ENCODE results near the gene GMIP. TPM values are rescaled to one million over a fixed set of nuclear protein-coding genes. Genes with fewer than 3 reads are reported as not detected.

Gene GMIP
- total RNA-seq, 1 experiment from 2014 or later: 12.7 TPM

DNA sequence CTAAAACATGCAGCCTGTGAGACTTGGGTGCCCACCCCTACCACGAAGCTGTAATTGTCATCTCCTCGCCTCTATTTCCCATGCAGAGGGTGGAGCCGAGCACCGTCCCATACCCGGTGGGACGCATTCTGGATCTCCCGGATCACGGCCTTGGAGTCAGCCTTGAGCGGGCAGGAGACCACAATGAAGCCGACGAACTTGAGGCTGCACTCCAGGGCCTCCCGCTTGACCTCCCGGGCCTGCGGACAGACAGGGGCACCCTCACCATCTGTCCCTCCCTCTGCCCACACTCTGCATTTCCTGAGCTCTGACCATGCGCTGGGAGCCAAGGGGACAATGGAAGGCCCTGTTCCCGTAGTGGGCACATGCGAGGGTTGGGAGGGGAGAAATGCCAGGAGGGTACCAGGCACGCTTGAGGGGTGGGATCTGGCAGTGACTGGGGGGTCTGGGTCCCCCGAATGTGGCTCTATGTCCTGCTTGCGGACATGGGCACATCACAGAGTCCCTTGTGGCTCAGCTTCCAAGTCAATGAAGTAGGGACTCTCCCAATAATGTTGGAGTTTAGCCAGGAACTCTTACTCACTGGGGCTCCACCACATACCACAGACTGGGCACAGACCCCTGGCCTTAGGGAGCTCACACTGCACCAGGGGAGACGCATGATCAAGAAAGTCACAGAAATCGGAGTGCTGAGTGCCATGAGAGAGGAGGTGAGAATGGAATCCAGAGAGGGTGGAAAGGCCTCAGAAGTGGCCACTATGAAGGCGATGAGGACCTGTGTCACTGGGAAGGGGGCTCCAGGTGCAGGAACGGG is 9.2 kb upstream of the GMIP start:
- Histone ChIP-seq H3T11ph (ENCODE audit: low read length) (no peak overlapping the region), H3K9me3 (ENCODE audit: control insufficient read depth, low read depth, low read length) (no peaks in the 10 kb centered on the region), H3K9ac (ENCODE audit: extremely low read depth, insufficient read length, low read length) (no peak overlapping the region), H4K5ac (ENCODE audit: insufficient read length, low read depth, low read length) (no peak overlapping the region), H3K4me1 (ENCODE audit: insufficient read depth, low read length) (no peaks in the 10 kb centered on the region), H3K56ac (ENCODE audit: insufficient read length, low read depth, low read length) (no peak overlapping the region), H3K27me3 (ENCODE audit: insufficient read depth, low read length) (no peaks in the 10 kb centered on the region), H3K23me2 (ENCODE audit: insufficient read length, low read depth, low read length, poor library complexity, severe bottlenecking) (no peaks in the 10 kb centered on the region), H2BK20ac (ENCODE audit: low read depth, low read length, poor library complexity, severe bottlenecking) (no peak overlapping the region), H2BK15ac (ENCODE audit: low read depth, low read length) (no peak overlapping the region), H4K20me1 (ENCODE audit: control insufficient read depth, insufficient read depth, insufficient read length) (no peaks in the 10 kb centered on the region), H3K4ac (ENCODE audit: low read depth, low read length) (no peak overlapping the region), H4K8ac (replicated peaks; ENCODE audit: insufficient read length, low read depth, low read length) (no peak overlapping the region), H2AK5ac (ENCODE audit: insufficient read length, low read length) (no peak overlapping the region), H2BK12ac (ENCODE audit: insufficient read length, low read depth, low read length) (no peak overlapping the region), H3K79me2 (ENCODE audit: insufficient read depth, low read length) (no peaks in the 10 kb centered on the region), H3K23ac (ENCODE audit: insufficient read length, low read depth, low read length) (no peak overlapping the region), H3K14ac (ENCODE audit: insufficient read depth, low read length) (no peak overlapping the region), H3K4me2 (ENCODE audit: insufficient read depth, insufficient read length, low read length) (no peak overlapping the region), H4K91ac (ENCODE audit: insufficient read length, low read depth, low read length) (no peak overlapping the region), H2BK5ac (ENCODE audit: insufficient read length, low read length) (no peak overlapping the region), H3K79me1 (ENCODE audit: insufficient read depth, low read depth, low read length, poor library complexity, severe bottlenecking) (no peaks in the 10 kb centered on the region), H2AFZ (ENCODE audit: low read length) (no peak overlapping the region), H3K27ac (ENCODE audit: insufficient read length, low read depth, low read length) (no peak overlapping the region), H2BK120ac (ENCODE audit: low read depth, low read length, poor library complexity, severe bottlenecking) (no peak overlapping the region), H3K18ac (ENCODE audit: insufficient read length, low read depth, low read length) (no peak overlapping the region)
- Mint-ChIP-seq H3K4me1 (no peaks in the 10 kb centered on the region), H3K4me3 (no peak overlapping the region; a peak in 1 of 5 replicates), H3K27ac (no peak overlapping the region), H3K36me3 (ENCODE audit: insufficient read depth in 1 of 3, low read depth in 3 of 3) (peaks cover 40 to 95% (median 83%) of the 10 kb centered on the region in 3 experiments), H3K9me3 (no peaks in the 10 kb centered on the region), H3K27me3 (ENCODE audit: low read depth) (no peaks in the 10 kb centered on the region; the same call in 1 of the 2 replicates)
- no CpG with 5 or more reads among the region's 24 CpGs for WGBS (ENCODE audit: extremely low coverage, insufficient read length, low lambda C conversion rate)
- no peak for DNase-seq
- TF ChIP-seq, protein P1, sequence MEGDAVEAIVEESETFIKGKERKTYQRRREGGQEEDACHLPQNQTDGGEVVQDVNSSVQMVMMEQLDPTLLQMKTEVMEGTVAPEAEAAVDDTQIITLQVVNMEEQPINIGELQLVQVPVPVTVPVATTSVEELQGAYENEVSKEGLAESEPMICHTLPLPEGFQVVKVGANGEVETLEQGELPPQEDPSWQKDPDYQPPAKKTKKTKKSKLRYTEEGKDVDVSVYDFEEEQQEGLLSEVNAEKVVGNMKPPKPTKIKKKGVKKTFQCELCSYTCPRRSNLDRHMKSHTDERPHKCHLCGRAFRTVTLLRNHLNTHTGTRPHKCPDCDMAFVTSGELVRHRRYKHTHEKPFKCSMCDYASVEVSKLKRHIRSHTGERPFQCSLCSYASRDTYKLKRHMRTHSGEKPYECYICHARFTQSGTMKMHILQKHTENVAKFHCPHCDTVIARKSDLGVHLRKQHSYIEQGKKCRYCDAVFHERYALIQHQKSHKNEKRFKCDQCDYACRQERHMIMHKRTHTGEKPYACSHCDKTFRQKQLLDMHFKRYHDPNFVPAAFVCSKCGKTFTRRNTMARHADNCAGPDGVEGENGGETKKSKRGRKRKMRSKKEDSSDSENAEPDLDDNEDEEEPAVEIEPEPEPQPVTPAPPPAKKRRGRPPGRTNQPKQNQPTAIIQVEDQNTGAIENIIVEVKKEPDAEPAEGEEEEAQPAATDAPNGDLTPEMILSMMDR (conservative IDR thresholded peaks at IDR 0.05): no peak

Measured in H9 (cell line).